ENCODE results near the gene SASS6. TPM values are rescaled to one million over a fixed set of nuclear protein-coding genes. Genes with fewer than 3 reads are reported as not detected.

Gene SASS6, protein sequence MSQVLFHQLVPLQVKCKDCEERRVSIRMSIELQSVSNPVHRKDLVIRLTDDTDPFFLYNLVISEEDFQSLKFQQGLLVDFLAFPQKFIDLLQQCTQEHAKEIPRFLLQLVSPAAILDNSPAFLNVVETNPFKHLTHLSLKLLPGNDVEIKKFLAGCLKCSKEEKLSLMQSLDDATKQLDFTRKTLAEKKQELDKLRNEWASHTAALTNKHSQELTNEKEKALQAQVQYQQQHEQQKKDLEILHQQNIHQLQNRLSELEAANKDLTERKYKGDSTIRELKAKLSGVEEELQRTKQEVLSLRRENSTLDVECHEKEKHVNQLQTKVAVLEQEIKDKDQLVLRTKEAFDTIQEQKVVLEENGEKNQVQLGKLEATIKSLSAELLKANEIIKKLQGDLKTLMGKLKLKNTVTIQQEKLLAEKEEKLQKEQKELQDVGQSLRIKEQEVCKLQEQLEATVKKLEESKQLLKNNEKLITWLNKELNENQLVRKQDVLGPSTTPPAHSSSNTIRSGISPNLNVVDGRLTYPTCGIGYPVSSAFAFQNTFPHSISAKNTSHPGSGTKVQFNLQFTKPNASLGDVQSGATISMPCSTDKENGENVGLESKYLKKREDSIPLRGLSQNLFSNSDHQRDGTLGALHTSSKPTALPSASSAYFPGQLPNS
- 2.9 and 4.3 TPM in 2 replicates for total RNA-seq (2014; rRNA removed; shearing (Covaris generic); ENCODE audit: low replicate concordance)

DNA sequence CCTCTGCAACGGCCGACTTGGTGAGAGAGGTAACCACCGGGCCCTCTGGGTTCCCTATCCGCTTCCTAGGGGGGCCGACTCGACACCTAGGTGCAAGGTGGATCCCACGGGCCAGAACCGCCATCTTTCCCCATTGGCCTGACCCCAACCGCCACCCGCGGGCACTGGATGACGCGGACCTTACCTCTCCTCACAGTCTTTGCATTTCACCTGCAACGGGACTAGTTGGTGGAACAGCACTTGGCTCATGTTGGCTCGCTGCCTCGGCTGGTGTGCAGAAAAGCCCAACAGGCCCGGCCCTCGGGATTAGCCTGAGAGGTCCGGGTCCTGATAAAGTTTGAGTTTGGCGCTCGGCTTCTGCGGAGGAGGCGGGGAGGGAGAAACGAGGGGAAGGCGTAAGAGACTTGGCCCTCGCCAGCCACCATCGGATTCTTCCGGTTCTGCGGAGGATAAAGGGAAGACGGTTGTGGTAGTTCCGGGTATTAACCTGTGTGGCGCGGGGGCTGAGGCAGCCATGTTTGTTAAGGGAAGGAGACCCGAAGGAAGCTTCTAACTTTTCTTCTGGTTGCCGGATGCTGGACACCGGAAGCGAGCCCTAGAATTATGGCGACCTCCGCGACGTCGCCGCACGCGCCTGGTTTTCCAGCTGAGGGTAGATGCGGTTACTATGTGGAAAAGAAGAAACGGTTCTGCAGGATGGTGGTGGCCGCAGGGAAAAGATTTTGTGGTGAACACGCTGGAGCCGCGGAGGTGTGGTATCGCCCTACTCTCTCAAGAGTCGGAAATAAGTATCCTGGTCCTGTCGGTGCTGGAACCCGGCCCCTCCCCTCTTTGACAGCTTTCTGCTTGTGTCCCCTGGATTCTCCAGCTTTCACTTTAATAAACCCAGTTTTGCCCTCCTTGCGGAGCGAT is at the start of gene SASS6, which contains the start of gene TRMT13:
Gene SASS6, minus strand, starts transcription at position 365 of the 912 bp plus-strand sequence. Its CDS starts 116 bp downstream, at position 249.
Gene TRMT13, plus strand, starts transcription at position 598 of the 912 bp plus-strand sequence. Its CDS starts 6 bp downstream, at position 604.
- in situ Hi-C loops (cut with HindIII; ENCODE audit: low pct_unique_long_range_greater_than_20kb, low sequenced_read_pairs): no loop called here
- peak; percentile 95 for DNase-seq (ENCODE audit: low read depth)

DNA sequence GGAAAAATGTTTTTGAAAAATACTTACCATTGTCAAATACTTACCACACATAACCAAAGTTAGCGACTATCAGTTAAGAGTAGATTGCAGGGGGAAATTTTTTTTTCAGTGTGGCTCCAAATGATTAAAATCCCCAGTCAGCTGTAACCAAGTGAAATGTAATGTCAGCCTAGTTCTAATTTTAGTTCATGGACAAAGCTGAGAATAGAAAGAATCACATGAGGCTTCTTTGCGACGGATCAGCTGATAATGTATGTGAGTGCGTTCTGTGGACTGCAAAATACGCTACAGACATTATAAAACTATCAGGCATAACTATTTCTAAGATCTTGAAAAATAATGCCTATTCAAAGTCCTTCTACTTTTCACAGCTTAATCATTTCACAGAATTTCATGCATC is 45.4 kb upstream of the SASS6 start, which contains the start of gene LRRC39:
Gene LRRC39, minus strand, starts transcription at position 166 of the 400 bp plus-strand sequence. CDS start 9,740 bp downstream, outside the sequence.
- DNase-seq (ENCODE audit: low read depth): no peak
- in situ Hi-C loops (cut with HindIII; ENCODE audit: low pct_unique_long_range_greater_than_20kb, low sequenced_read_pairs): no loop called here

DNA sequence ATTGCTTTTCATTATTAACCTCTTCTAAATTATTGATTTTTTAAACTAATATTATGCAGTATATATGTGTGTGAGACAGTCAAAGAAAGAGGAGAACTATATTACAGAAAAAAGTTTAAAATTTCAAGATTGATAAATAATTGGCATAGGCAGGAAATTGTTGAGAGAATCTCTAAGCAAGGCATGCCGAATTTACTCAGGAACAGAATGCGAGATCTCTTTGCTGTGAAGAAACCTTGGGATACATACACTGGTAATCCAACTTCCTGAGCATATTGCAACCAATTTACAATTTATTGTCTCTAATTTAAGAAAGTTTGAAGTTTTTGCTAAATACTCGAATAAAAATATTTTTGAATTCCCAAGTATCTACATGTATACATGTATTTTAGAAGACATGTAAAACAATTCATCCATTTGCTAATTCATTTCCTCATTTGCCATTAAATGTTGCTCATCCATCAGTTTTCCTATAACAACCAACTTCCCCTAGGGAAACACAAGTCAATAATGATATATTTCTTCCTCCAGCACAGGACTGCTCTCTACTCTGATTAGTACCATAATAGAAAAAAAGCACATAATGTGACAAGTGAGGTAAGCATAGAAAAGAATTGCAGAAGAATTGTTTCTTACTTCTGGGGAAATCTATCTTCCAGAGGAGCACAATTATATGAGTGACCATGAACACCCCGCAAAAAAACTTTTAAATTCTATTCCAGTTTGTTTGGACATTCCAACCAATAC is 44.7 kb upstream of the SASS6 start:
- DNase-seq (ENCODE audit: low read depth): no peak
- in situ Hi-C loops (cut with HindIII; ENCODE audit: low pct_unique_long_range_greater_than_20kb, low sequenced_read_pairs): no loop called here

- in situ Hi-C loops (cut with HindIII; ENCODE audit: low pct_unique_long_range_greater_than_20kb, low sequenced_read_pairs): no loop called here
- DNase-seq (ENCODE audit: low read depth): no peak
These were observed 35.3 kb upstream of the SASS6 start for GRCh38 chr1:100168051-100168450.

- in situ Hi-C loops (cut with HindIII; ENCODE audit: low pct_unique_long_range_greater_than_20kb, low sequenced_read_pairs): no loop called here
These were observed 32.0 kb upstream of the SASS6 start for GRCh38 chr1:100164702-100165101.

DNA sequence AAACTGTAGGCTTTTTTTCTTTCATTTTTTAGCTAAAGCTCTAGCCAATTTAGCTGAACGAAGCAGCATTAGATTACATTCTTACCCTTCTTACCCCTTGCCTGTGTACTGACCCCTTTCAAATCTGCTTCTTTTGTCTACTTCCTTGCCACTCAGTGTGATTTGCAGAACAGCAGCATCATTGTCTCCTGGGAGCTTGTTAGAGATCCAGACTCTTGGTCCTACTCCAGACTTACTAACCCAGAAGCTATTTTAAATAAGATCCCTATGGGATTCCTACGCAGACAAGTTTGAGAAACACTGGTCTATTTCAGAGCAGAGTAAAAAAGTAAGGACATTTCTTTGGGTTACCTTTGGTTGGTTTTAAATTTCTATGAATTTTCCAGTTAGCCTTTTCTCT is 31.5 kb upstream of the SASS6 start:
- in situ Hi-C loops (cut with HindIII; ENCODE audit: low pct_unique_long_range_greater_than_20kb, low sequenced_read_pairs): no loop called here
- DNase-seq (ENCODE audit: low read depth): no peak

More at GRCh38 chr1:100164702-100165101, 32.0 kb upstream of the SASS6 start:
- DNase-seq (ENCODE audit: low read depth): no peak

GRCh38 chr1:100162881-100163280 is 30.2 kb upstream of the SASS6 start:
- no peak for DNase-seq (ENCODE audit: low read depth)
- in situ Hi-C loops (cut with HindIII; ENCODE audit: low pct_unique_long_range_greater_than_20kb, low sequenced_read_pairs): no loop called here

DNA sequence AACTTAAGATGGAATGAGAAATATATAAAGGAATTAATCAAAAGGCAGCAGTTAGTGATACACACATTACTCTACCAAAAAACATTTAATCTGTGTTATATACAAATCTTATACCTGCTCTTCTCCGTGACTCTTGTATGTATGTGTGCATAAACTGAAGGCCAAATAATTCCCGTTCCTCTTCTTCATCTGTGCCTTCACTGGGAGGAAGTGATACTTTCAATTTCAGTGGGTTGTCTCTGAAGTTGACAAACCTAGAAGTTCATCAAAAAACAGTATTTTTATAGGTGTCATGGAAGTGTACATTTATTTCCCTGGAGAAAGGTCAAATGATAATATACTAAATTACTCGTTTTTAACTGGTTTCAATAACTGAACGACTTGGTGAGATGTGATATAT is 19.5 kb upstream of the SASS6 start:
- in situ Hi-C loops (cut with HindIII; ENCODE audit: low pct_unique_long_range_greater_than_20kb, low sequenced_read_pairs): no loop called here

GRCh38 chr1:100151679-100152078 is 18.9 kb upstream of the SASS6 start:
- in situ Hi-C loops (cut with HindIII; ENCODE audit: low pct_unique_long_range_greater_than_20kb, low sequenced_read_pairs): no loop called here
- DNase-seq (ENCODE audit: low read depth): no peak

More for the DNA sequence above, 19.5 kb upstream of the SASS6 start:
- DNase-seq (ENCODE audit: low read depth): no peak

- in situ Hi-C loops (cut with HindIII; ENCODE audit: low pct_unique_long_range_greater_than_20kb, low sequenced_read_pairs): no loop called here
- no peak for DNase-seq (ENCODE audit: low read depth)
These were observed 15.1 kb upstream of the SASS6 start for GRCh38 chr1:100147875-100148274.

DNA sequence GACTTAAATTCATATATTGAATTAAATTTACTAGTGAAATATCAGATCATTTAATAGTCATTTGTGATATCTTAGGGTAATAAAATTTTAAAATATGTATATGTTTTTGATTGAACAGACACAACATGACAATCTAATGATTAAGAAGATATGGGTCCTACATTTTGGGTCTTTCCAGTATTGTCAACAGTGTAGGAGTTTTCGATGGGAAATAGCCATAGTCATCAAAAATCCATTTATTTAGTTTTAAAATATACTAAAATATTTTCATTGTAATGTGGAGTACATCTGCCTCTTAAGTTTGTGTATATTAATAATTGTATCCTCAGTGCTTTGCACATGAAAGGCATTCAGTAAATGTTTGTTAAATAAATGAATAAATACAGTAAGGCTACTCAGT is 14.2 kb upstream of the SASS6 start:
- in situ Hi-C loops (cut with HindIII; ENCODE audit: low pct_unique_long_range_greater_than_20kb, low sequenced_read_pairs): no loop called here

DNA sequence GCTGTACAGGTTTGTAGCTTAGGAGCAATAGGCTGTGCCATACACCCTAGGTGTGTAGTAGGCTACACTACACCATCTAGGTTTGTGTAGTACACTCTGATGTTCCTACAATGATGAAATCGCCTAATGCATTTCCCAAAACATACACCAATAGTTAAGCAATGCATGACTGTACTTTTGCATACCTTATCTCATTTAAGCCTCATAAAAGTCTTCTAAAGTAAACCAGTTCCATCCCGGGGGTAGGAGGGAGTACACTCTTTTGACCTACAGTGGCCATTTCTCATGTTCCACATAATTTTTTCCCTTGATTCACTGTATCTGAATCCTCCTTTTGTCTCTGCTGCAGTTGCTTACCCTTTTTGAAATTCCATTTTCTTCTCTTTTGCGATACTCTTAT is 12.4 kb upstream of the SASS6 start:
- no peak for DNase-seq (ENCODE audit: low read depth)
- in situ Hi-C loops (cut with HindIII; ENCODE audit: low pct_unique_long_range_greater_than_20kb, low sequenced_read_pairs): no loop called here

More for the DNA sequence above, 14.2 kb upstream of the SASS6 start:
- no peak for DNase-seq (ENCODE audit: low read depth)

- in situ Hi-C loops (cut with HindIII; ENCODE audit: low pct_unique_long_range_greater_than_20kb, low sequenced_read_pairs): no loop called here
- DNase-seq (ENCODE audit: low read depth): no peak
These were observed 9.6 kb upstream of the SASS6 start for GRCh38 chr1:100142343-100142742.

- in situ Hi-C loops (cut with HindIII; ENCODE audit: low pct_unique_long_range_greater_than_20kb, low sequenced_read_pairs): no loop called here
- no peak for DNase-seq (ENCODE audit: low read depth)
These were observed 8.5 kb upstream of the SASS6 start for GRCh38 chr1:100141192-100141591.

DNA sequence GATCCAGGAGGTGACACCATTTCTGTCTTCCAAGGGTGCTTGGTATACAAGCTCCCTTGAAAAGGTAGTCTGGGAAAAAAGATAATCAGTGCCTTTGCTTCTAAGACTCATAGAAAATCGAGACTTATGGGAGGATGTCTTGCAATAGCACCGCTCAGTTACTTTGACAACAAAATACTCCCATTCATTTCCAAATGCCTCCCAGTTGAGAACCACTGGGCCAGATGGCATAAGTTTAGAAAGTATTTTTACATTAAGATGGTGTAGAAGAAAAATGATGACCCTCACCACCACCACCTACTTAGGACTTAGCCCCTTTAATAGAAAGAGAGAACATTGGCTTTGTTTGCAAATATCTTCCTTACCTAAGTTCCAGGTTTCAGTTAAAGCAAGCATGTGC is 4.9 kb upstream of the SASS6 start:
- no peak for DNase-seq (ENCODE audit: low read depth)
- in situ Hi-C loops (cut with HindIII; ENCODE audit: low pct_unique_long_range_greater_than_20kb, low sequenced_read_pairs): no loop called here

DNA sequence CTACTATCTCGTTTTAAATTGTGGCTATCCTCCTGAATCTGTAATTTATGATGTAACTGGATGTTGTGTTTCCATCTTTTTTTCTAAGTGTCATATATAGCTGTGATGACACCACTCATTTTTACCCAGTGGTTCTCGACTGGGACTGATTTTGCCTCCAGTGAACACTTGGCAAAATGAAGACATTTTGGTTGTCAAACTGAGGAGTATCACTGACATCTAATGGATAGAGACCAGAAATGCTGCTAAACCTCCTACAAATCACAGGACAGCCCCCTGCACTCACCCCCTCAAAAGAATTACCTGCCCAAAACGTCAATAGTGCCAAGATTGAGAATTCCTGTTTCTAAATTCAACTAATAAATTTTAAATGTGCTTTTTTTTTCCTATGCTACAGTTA is 2.1 kb upstream of the SASS6 start:
- DNase-seq (ENCODE audit: low read depth): no peak
- in situ Hi-C loops (cut with HindIII; ENCODE audit: low pct_unique_long_range_greater_than_20kb, low sequenced_read_pairs): no loop called here

DNA sequence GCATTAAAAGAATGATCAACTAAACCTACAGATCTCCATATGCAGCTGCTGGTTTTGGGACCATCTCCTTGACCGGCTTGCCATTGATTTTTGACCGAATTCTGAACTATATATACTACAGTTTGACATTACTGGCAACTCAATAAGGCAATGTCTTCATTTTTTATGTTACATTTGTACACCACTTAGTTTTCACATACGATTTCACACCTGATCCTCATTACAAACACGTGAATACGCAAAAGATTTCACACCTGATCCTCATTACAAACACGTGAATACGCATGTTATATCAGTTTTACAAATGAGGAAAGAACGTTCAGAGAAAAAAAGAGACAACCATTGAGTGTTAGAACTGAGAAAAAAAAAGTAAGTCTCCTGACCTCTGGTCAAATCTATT is 1.1 kb downstream of the SASS6 start:
- in situ Hi-C loops (cut with HindIII; ENCODE audit: low pct_unique_long_range_greater_than_20kb, low sequenced_read_pairs): no loop called here
- DNase-seq (ENCODE audit: low read depth): no peak
